GM12878 (cell line): Measurements from ENCODE around the gene RYR2. TPM values are rescaled to one million over a fixed set of nuclear protein-coding genes. Genes with fewer than 3 reads are reported as not detected.

Experiments
- ATAC-seq: fragments of 200-7000 bp; cut with Tn5 transposase; 3 replicates; pipeline ENCODE4 v1.9.1; 2020; ENCODE audit warnings: mild to moderate bottlenecking, moderate library complexity
- BruUV-seq: library from RNA; stranded (reverse); fragments of 400-500 nt; replicated peaks from 2 replicates; lab custom pipeline; 2021; lab: Mats Ljungman, UMichigan
- CTCF ChIA-PET: fragments of 300-600 bp; sonication (Branson Sonifier 250); formaldehyde crosslinking; extraction: SDS; loops from one replicate; lab custom pipeline; 2021; ENCODE audit warnings: inconsistent platforms; lab: Yijun Ruan, JAX
- POLR2A ChIA-PET: fragments of 350-600 bp; formaldehyde crosslinking; extraction: SDS; loops from one replicate; lab custom pipeline; 2021; ENCODE audit warnings: inconsistent platforms; lab: Charles Lee
- RAD21 ChIA-PET: fragments of 300-600 bp; sonication (Branson Sonifier 250); formaldehyde crosslinking; loops from one replicate; lab custom pipeline; 2023; ENCODE audit warnings: antibody characterized with exemption; ENCODE audit not compliant: unreplicated experiment; lab: Charles Lee
- SMC1A ChIA-PET: fragments of 300-600 bp; sonication (Branson Sonifier 250); formaldehyde crosslinking; loops from one replicate; lab custom pipeline; 2023; ENCODE audit not compliant: unreplicated experiment, uncharacterized antibody; lab: Charles Lee
- DNase-seq: peaks from one replicate; pipeline ENCODE4 v3.0.0-alpha.2; 2011; ENCODE audit warnings: low read depth, low spot score
- FAIRE-seq: peaks from 3 replicates; lab custom pipeline; 2011; peaks lifted over from hg19 to GRCh38; lab: Jason Lieb, UNC
- H2AFZ ChIP-seq: 2 replicates; pipeline ENCODE4 v1.6.0; 2011; ENCODE audit warnings: low read depth, low read length, control low read depth; ENCODE audit not compliant: control insufficient read depth
- H3K27ac ChIP-seq: 2 replicates; pipeline ENCODE4 v1.5.1; 2011; ENCODE audit warnings: control low read depth; ENCODE audit not compliant: control insufficient read depth, insufficient read depth
- H3K27me3 ChIP-seq, 2 experiments: replicated peaks in 1 of 2; 2 replicates each; pipeline versions ENCODE4 v1.6.0 to v1.6.1; 2011; ENCODE audit warnings: low read length in 1 of 2; ENCODE audit not compliant: control insufficient read depth in 2 of 2, insufficient read depth in 2 of 2
- H3K36me3 ChIP-seq, 2 experiments: 2 replicates each; pipeline ENCODE4 v1.5.1; 2011; ENCODE audit warnings: low read length in 1 of 2; ENCODE audit not compliant: control insufficient read depth in 2 of 2, insufficient read depth in 2 of 2
- H3K4me1 ChIP-seq: 2 replicates; pipeline ENCODE4 v1.6.1; 2011; ENCODE audit warnings: mild to moderate bottlenecking, low read length, moderate library complexity, mixed read lengths; ENCODE audit not compliant: control insufficient read depth, insufficient read depth
- H3K4me2 ChIP-seq: 2 replicates; pipeline ENCODE4 v1.6.0; 2011; ENCODE audit warnings: control low read depth; ENCODE audit not compliant: control insufficient read depth, insufficient read depth
- H3K4me3 ChIP-seq: fragments of 200-600 bp; sonication (generic); 2 replicates; pipeline ENCODE4 v1.5.1; 2016
- H3K79me2 ChIP-seq: 2 replicates; pipeline ENCODE4 v1.6.0; 2011; ENCODE audit warnings: low read length; ENCODE audit not compliant: control insufficient read depth, insufficient read depth
- H3K9ac ChIP-seq: 2 replicates; pipeline ENCODE4 v1.8.0; 2011; ENCODE audit warnings: low read length, control low read depth, mixed read lengths; ENCODE audit not compliant: control insufficient read depth, insufficient read depth
- H3K9me3 ChIP-seq: replicated peaks from 3 replicates; pipeline ENCODE4 v1.5.1; 2011; ENCODE audit warnings: mild to moderate bottlenecking, low read length; ENCODE audit not compliant: control insufficient read depth, insufficient read depth
- H4K20me1 ChIP-seq: 2 replicates; pipeline ENCODE4 v1.6.0; 2011; ENCODE audit not compliant: control insufficient read depth, insufficient read depth
- ATF7 ChIP-seq: fragments of 450-650 bp; IDR thresholded peaks from 2 replicates; pipeline ENCODE4 v1.6.1; 2016; ENCODE audit warnings: low read depth, mild to moderate bottlenecking
- BCL11A ChIP-seq: IDR thresholded peaks from 2 replicates; pipeline ENCODE4 v1.6.1; 2011; ENCODE audit warnings: low read depth, low read length
- CHD2 ChIP-seq: IDR thresholded peaks from 2 replicates; pipeline ENCODE4 v1.6.1; 2011; ENCODE audit warnings: low read depth, low read length, improper control_type of control experiment, borderline replicate concordance
- DPF2 ChIP-seq: fragments of 450-650 bp; IDR thresholded peaks from 2 replicates; pipeline ENCODE4 v1.6.1; 2017; ENCODE audit warnings: mild to moderate bottlenecking
- GABPA ChIP-seq: IDR thresholded peaks from 2 replicates; pipeline ENCODE4 v1.6.1; 2014; ENCODE audit warnings: antibody characterized with exemption, low read depth, mild to moderate bottlenecking, inconsistent platforms
- IRF3 ChIP-seq: fragments of 450-650 bp; IDR thresholded peaks from 2 replicates; pipeline ENCODE4 v1.6.1; 2014; ENCODE audit warnings: mild to moderate bottlenecking
- KDM1A ChIP-seq: fragments of 200-600 bp; sonication (generic); IDR thresholded peaks from 2 replicates; pipeline ENCODE4 v1.6.1; 2016; ENCODE audit warnings: borderline replicate concordance
- NRF1 ChIP-seq: conservative IDR thresholded peaks from 2 replicates; pipeline ENCODE4 v1.6.1; 2011; ENCODE audit warnings: mild to moderate bottlenecking, low read depth, low read length, improper control_type of control experiment
- RELA ChIP-seq: fragments of 450-650 bp; IDR thresholded peaks from 2 replicates; pipeline ENCODE4 v1.8.0; 2014; ENCODE audit warnings: borderline replicate concordance; ENCODE audit not compliant: partially characterized antibody
- SMAD5 ChIP-seq: IDR thresholded peaks from 2 replicates; pipeline ENCODE4 v1.6.1; 2016; ENCODE audit warnings: antibody characterized with exemption, low read depth
- SMC3 ChIP-seq: IDR thresholded peaks from 2 replicates; pipeline ENCODE4 v1.6.1; 2011; ENCODE audit warnings: low read length, improper control_type of control experiment, borderline replicate concordance
- TARDBP ChIP-seq: IDR thresholded peaks from 2 replicates; pipeline ENCODE4 v1.6.1; 2016; ENCODE audit warnings: borderline replicate concordance
- ZNF687 ChIP-seq: fragments of 450-650 bp; IDR thresholded peaks from 2 replicates; pipeline ENCODE4 v1.6.1; 2017; ENCODE audit warnings: mild to moderate bottlenecking, moderate library complexity
- ZZZ3 ChIP-seq: IDR thresholded peaks from 2 replicates; pipeline ENCODE4 v1.6.1; 2011; ENCODE audit warnings: low read depth; ENCODE audit not compliant: control insufficient read depth, insufficient read length
- WGBS: methylation state at CpG from one replicate; pipeline ENCODE4 v1.1.6; 2016; ENCODE audit warnings: low lambda C conversion rate; ENCODE audit not compliant: insufficient replicate concordance, insufficient coverage; ENCODE audit errors: missing lambda C conversion rate; 5-methylcytosine and 5-hydroxymethylcytosine counted together
- in situ Hi-C: fragments of 300-500 bp; cut with MboI; formaldehyde crosslinking; loops from 9 replicates; pipeline ENCODE4 v1.14.3; 2018; ENCODE audit warnings: mixed read lengths
- intact Hi-C: fragments of 100-400 bp; cut with micrococcal nuclease; formaldehyde crosslinking; loops from one replicate; pipeline ENCODE4 v1.14.2; 2022; ENCODE audit not compliant: unreplicated experiment
- polyA plus RNA-seq, 11 experiments: library from polyadenylated mRNA; depleted of rRNA in 4 of 11; unstranded in 6 of 11; stranded (reverse) in 5 of 11; fragments of >200 nt; fragmentation: Nextera tagmentation in 4 of 11; fragmentation: Illumina TruSeq in 1 of 11; extraction: Ambion mirVana in 4 of 11; extraction: Trizol in 1 of 11; gene quantifications; 1 replicate in 1 of 11; 2 replicates in 10 of 11; pipeline versions ENCODE4 v1.2.1 to v1.2.3, GENCODE V29; 2011 to 2016; ENCODE audit warnings: inconsistent platforms in 2 of 11, missing spikeins in 2 of 11, low read depth in 1 of 11
- total RNA-seq, 4 experiments: library from RNA; depleted of rRNA in 3 of 4; stranded (reverse); fragments of >200 nt in 3 of 4; fragmentation: Illumina TruSeq in 1 of 4; extraction: Trizol in 1 of 4; gene quantifications; 2 replicates each; pipeline versions ENCODE4 v1.2.1 to v1.2.3, GENCODE V29; 2013 to 2021
- TF ChIP-seq, protein P1 (sequence below): fragments of 450-650 bp; IDR thresholded peaks from 2 replicates; pipeline ENCODE4 v1.6.1; 2016; ENCODE audit warnings: mild to moderate bottlenecking

Gene RYR2
- total and polyA plus RNA-seq, 10 of the 15 experiments (the other 5 are each of a cell fraction or from before 2014, with no cell fraction given): 0.01 to 0.04 TPM; not detected in 8

DNA sequence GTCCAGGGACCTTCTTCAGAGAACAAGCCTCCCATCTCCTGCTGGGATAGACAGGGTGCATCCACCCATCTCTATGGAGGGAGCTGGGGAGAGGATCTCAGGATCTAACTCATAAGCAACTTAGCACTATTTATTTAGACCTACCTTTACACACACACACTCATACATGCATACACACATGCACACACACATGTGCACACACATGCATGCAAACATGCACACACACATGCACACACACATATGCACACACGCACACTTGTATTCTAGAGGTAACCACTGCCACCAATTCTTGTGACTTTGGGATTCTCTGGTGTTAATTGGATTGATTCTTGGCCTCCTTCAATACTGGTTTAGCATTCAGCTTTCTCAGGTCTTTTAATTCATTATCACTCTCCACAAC is 47.5 kb upstream of the RYR2 start:
- Histone ChIP-seq H3K27me3 (no peaks in the 10 kb centered on the region), H2AFZ (no peak overlapping the region), H3K4me3 (no peak overlapping the region), H3K9me3 (no peaks in the 10 kb centered on the region; the same call in 2 of the 3 replicates), H4K20me1 (no peaks in the 10 kb centered on the region), H3K9ac (no peak overlapping the region), H3K4me1 (no peaks in the 10 kb centered on the region), H3K27ac (no peak overlapping the region), H3K4me2 (no peak overlapping the region), H3K79me2 (no peaks in the 10 kb centered on the region), H3K36me3 (no peaks in the 10 kb centered on the region)
- in situ Hi-C loops (no loop called here), intact Hi-C loops (no loop called here)
- ChIA-PET RAD21 (no interaction called here), POLR2A (no interaction called here), CTCF (no interaction called here), SMC1A (no interaction called here)
- TF ChIP-seq KDM1A (no peak), SMC3 (no peak), TARDBP (no peak), IRF3 (no peak), BCL11A (no peak), DPF2 (no peak), CHD2 (no peak), SMAD5 (no peak), ZNF687 (no peak), GABPA (no peak), ZZZ3 (no peak), NRF1 (no peak), RELA (no peak), ATF7 (no peak)
- TF ChIP-seq, protein P1, sequence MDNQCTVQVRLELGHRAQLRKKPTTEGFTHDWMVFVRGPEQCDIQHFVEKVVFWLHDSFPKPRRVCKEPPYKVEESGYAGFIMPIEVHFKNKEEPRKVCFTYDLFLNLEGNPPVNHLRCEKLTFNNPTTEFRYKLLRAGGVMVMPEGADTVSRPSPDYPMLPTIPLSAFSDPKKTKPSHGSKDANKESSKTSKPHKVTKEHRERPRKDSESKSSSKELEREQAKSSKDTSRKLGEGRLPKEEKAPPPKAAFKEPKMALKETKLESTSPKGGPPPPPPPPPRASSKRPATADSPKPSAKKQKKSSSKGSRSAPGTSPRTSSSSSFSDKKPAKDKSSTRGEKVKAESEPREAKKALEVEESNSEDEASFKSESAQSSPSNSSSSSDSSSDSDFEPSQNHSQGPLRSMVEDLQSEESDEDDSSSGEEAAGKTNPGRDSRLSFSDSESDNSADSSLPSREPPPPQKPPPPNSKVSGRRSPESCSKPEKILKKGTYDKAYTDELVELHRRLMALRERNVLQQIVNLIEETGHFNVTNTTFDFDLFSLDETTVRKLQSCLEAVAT: no peak
- WGBS: 5% methylated on average over 1 of the region's 1 CpG
- ATAC-seq: no peak
- DNase-seq: no peak
- FAIRE-seq: no peak
- BruUV-seq: no TSS peak
